ENCODE results near the gene ZRANB1.

DNA sequence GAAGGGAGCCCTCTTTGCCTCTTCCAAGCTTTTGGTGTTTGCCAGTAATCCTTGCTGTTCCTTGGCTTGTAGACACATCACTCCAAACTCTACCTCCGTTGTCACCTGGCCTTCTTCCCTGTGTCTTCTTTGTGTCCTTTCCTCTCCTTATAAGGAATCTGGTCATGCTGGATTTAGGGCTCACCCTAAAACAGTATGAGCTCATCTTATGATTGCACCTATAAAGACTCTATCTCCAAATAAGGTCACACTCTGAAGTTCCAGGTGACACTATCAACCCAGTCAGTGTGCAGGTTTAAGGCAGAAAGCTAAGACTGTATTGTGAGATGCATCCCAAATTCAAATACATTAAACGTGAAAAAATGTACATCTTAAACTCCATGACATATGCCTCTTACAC, 49.0 kb upstream of the ZRANB1 start:
- TF ChIP-seq, protein P1, sequence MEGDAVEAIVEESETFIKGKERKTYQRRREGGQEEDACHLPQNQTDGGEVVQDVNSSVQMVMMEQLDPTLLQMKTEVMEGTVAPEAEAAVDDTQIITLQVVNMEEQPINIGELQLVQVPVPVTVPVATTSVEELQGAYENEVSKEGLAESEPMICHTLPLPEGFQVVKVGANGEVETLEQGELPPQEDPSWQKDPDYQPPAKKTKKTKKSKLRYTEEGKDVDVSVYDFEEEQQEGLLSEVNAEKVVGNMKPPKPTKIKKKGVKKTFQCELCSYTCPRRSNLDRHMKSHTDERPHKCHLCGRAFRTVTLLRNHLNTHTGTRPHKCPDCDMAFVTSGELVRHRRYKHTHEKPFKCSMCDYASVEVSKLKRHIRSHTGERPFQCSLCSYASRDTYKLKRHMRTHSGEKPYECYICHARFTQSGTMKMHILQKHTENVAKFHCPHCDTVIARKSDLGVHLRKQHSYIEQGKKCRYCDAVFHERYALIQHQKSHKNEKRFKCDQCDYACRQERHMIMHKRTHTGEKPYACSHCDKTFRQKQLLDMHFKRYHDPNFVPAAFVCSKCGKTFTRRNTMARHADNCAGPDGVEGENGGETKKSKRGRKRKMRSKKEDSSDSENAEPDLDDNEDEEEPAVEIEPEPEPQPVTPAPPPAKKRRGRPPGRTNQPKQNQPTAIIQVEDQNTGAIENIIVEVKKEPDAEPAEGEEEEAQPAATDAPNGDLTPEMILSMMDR (IDR thresholded peaks at IDR 0.05), result no peak
- TF ChIP-seq RFX5 (IDR thresholded peaks at IDR 0.05; ENCODE audit: low read length) (no peak), EP300 (IDR thresholded peaks at IDR 0.05; ENCODE audit: borderline replicate concordance in 1 of 2, low read depth in 1 of 2, low read length in 1 of 2) (no peak), RAD21 (IDR thresholded peaks at IDR 0.05; ENCODE audit: low read length) (no peak), CHD2 (IDR thresholded peaks at IDR 0.05; ENCODE audit: low read length, partially characterized antibody) (no peak), MXI1 (IDR thresholded peaks at IDR 0.05; ENCODE audit: low read depth, low read length) (no peak), TEAD4 (IDR thresholded peaks at IDR 0.05; ENCODE audit: borderline replicate concordance, insufficient read depth) (no peak), POLR2AphosphoS5 (IDR thresholded peaks at IDR 0.05; ENCODE audit: low read depth, low read length) (no peak), NRF1 (IDR thresholded peaks at IDR 0.05; ENCODE audit: low read depth, low read length) (no peak), FOXM1 (IDR thresholded peaks at IDR 0.05; ENCODE audit: low read depth) (no peak), EZH2phosphoT487 (IDR thresholded peaks at IDR 0.05; ENCODE audit: borderline replicate concordance, low read depth) (no peak), TAF1 (IDR thresholded peaks at IDR 0.05; ENCODE audit: borderline replicate concordance, low read depth, low read length) (no peak), NFIC (IDR thresholded peaks at IDR 0.05; ENCODE audit: borderline replicate concordance) (no peak), ELF1 (IDR thresholded peaks at IDR 0.05) (no peak)

All from SK-N-SH (cell line).